GM12801 (cell line): ENCODE results near the gene EFNA5.

Experiments
- TF ChIP-seq, protein P1 (sequence below): IDR thresholded peaks from one replicate; pipeline ENCODE4 v1.5.1; 2011; ENCODE audit warnings: control low read depth; ENCODE audit not compliant: insufficient read length; ENCODE audit errors: extremely low read depth

Gene EFNA5

DNA sequence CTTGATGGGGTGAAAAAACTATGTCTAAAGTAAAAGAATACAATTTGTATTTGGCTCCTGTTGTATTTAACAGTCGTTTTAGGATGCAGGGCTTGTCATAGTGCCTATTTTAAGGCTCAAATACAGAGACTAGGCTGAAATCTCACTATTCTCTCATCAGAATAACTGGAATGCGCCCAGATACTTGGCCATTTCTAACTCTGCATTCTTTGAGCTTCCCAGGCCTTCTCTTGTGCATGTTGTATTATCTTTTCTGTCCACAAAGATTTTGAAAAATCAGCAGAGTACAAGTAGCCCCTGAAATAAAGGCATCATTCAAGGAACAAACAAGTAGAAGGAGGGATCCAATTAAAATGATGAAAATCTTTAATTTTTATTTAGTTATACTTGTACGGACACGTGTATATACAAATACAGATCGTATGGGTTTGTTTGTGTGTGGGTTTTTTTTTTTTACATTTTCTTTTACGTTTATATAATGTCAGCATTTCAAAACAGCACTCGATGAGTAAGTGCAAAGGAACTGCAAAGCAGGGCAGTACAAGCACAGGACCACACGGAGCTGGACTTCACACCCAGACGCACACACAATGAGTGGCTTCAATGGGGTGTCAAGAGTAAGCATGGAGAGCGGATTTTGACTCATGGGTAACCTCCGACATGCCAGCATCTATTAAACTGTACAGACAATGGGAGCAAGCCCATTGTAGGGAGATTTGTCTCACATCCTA, 294.0 kb downstream of the EFNA5 start:
- TF ChIP-seq, protein P1, sequence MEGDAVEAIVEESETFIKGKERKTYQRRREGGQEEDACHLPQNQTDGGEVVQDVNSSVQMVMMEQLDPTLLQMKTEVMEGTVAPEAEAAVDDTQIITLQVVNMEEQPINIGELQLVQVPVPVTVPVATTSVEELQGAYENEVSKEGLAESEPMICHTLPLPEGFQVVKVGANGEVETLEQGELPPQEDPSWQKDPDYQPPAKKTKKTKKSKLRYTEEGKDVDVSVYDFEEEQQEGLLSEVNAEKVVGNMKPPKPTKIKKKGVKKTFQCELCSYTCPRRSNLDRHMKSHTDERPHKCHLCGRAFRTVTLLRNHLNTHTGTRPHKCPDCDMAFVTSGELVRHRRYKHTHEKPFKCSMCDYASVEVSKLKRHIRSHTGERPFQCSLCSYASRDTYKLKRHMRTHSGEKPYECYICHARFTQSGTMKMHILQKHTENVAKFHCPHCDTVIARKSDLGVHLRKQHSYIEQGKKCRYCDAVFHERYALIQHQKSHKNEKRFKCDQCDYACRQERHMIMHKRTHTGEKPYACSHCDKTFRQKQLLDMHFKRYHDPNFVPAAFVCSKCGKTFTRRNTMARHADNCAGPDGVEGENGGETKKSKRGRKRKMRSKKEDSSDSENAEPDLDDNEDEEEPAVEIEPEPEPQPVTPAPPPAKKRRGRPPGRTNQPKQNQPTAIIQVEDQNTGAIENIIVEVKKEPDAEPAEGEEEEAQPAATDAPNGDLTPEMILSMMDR, result no peak

DNA sequence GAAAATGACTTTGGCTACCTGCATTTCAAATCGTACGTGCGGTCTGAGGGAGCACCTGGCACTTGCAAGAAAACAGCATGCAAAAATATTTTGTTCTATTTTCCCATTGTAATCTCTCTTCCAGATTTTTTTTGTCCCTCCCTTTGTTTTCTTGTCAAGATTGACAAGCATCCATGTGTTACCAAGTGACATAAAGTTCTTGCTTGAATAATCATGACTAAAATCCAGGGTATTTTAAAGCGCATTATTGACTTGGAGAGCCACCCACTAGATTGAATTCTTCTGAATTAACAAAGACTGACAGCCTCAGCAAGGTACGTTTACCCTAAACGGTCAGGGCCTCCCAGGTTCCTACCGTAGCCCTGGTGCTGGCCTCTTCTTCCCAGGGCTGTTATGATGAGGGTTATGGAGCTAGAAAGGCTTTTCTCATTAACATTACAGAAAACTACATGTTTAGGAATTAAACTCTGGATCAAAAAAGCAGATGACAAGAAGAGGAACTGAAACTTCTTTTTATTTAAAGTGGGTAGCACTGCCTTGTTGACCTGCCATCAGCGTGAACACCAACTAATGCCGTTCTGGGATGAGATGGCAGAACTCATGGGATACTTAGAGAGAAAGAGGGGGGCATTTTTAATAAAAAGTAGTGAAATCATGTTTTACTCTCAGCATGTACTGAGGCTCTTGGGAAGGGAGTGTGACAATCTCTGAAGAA, 297.0 kb downstream of the EFNA5 start:
- TF ChIP-seq, protein P1, result no peak

DNA sequence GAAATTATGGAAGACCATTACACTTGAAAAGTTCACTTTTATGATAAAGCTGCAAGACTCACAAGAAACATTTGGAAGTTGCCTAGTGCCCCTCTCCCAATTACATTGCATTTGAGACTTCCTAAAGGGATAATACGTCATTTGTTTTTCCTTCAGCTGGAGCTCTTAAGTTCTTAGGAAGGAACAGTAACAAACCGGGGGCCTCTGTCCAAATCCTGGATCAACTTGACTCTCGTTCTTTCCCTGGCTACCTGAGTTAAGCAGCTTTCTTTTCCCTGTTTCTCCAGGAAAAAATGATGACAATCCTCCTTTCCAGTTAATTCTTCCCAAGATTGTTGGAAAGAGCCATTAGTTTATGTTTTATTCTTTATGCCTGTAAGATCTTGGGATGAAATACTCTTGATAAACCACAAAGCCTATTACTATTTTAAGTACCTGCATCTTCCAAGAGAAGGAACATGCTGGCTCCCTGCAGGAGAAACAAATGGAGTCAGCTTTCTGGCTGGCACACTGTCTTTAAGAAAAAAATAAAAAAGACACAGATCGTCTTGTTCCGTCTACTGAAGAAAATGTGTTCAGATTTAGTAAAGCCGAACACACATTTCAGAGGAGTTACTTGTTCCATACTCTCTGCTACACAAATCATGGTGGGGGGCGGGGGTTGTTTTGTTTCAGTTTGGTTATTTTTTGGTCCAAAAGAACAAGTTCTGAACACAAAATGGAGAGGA, 297.9 kb downstream of the EFNA5 start:
- TF ChIP-seq, protein P1, result no peak

DNA sequence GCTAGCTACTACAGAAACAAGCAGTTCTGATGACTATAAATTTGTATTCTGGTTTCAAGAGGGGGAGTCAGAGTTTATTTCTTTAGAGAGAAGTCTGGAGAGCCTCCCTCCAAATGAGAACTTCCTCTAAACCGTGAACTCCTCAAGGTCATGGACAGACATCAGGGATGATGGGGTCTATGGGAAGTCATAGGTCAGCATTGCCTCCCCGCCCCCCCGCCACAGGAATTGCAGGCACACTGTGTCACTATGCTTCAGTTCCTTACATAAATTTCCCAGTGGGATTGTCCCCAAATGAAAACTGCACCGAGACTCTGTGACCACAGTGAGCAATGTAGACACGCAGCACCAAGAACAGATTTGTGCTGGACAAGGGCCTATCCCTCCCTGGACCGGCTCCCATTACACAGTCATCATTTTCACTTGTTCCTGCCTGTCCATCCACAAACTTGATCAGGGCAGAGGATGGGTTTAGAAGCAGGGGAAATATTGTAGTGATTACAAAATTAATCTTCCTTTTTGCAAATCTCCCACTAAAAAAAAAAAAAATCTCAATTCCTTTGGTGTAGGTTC, 300.3 kb downstream of the EFNA5 start:
- TF ChIP-seq, protein P1, result no peak

DNA sequence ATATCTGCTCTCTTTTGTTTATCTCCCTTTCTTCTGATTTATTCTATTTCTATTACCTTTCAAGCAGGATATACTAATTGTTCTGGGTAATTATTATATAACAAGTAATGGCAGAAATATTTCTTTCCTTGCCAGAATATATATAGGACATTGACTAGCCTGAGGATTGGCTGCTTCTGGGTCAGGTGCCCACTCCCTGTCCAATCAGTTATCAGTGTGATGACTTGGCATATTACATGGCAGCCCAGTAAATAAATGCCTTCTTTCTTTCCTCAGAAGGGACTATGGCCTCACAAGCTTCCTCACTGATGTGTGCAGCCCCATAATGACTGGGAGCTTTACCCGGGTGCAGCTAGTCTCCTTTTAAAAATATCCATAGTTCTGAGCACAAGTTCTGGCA, 301.1 kb downstream of the EFNA5 start:
- TF ChIP-seq, protein P1, result no peak

DNA sequence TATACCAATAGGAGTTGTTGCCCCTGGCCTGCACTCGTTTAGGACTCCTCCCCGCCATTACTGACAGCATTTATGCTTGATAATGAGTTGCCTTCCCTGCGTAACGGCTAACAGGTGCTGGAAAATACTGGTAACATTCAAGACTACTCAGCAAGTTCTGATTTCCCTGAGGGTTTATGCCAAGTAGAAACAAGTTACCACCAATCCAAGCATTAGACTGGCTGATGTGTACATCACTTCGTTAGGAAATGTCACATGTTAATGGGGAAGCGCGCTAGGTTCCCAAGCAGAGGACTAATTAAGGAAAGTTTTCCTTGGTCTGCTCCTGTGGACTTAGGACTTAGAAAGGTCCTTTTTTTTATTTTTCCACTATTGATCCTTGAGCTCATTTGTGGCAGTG, 302.1 kb downstream of the EFNA5 start:
- TF ChIP-seq, protein P1, result no peak

DNA sequence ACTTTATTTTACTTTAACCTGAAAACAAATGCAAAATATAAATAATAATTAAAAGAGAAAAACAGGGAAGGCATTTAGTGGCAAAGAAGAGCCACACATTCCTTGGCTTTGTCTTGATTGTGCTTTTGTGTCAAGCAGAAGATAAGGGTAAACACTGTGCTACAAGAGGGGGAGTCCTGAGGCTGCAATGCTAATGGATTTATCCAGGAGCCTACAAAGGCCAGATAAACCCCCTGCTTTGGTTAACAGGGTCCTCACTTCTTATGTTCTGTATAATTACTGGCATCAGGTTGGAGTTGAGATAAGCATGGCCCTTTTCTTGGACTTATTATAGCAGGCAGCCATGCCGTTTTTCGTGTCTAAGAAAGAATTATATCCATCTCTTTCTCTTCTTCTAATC, 302.8 kb downstream of the EFNA5 start:
- TF ChIP-seq, protein P1, result no peak
